Keratinocyte (primary cell): ENCODE data around the gene CASP8.

Experiments used
- EZH2 ChIP-seq: IDR thresholded peaks from one replicate; pipeline ENCODE4 v1.6.1; 2012; ENCODE audit warnings: inconsistent platforms, mild to moderate bottlenecking, low read length, moderate library complexity
- TF ChIP-seq, protein P1 (sequence below), 3 experiments: IDR thresholded peaks in 1 of 3; conservative IDR thresholded peaks in 1 of 3; optimal IDR thresholded peaks in 1 of 3; 2 replicates in 2 of 3; 3 replicates in 1 of 3; pipeline versions ENCODE3 to v1.5.1; 2011; ENCODE audit warnings: low read length in 3 of 3, mild to moderate bottlenecking in 3 of 3, moderate library complexity in 2 of 3, control low read depth in 1 of 3, inconsistent platforms in 1 of 3; ENCODE audit not compliant: insufficient read depth in 2 of 3; ENCODE audit errors: extremely low read depth in 1 of 3

DNA sequence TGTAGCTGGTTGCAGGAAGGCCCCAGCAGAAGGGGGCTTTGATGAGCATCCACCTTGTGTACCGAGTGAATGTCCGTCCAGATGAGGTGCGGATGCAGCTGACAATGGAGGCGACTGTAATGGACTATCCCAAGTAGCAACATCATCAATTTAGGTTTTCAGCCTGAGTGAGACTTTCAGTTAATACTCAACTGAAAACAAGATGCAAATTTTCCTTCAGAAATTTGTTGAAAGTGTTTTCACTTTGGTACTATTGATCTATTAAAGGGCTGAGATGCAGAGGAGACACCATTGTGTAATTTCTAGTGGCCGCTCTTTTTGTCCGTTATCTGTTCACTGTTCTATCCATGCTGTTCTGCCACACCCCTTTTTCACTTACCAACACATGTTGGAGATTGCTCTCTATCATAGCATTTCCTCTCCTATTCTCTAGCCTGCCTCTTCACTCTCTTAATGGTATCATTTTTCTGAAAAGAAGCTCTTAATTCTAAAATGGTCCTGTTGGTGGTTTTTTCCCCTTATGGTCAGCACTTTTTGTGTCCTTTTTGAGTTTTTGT, 12.0 kb upstream of the CASP8 start:
- TF ChIP-seq, protein P1, sequence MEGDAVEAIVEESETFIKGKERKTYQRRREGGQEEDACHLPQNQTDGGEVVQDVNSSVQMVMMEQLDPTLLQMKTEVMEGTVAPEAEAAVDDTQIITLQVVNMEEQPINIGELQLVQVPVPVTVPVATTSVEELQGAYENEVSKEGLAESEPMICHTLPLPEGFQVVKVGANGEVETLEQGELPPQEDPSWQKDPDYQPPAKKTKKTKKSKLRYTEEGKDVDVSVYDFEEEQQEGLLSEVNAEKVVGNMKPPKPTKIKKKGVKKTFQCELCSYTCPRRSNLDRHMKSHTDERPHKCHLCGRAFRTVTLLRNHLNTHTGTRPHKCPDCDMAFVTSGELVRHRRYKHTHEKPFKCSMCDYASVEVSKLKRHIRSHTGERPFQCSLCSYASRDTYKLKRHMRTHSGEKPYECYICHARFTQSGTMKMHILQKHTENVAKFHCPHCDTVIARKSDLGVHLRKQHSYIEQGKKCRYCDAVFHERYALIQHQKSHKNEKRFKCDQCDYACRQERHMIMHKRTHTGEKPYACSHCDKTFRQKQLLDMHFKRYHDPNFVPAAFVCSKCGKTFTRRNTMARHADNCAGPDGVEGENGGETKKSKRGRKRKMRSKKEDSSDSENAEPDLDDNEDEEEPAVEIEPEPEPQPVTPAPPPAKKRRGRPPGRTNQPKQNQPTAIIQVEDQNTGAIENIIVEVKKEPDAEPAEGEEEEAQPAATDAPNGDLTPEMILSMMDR (optimal IDR thresholded peaks at IDR 0.05 in 1 of 3, IDR thresholded peaks at IDR 0.05 in 1 of 3, conservative IDR thresholded peaks at IDR 0.05 in 1 of 3; ENCODE audit: extremely low read depth in 1 of 3, insufficient read depth in 2 of 3, low read length in 3 of 3) = no peak
- TF ChIP-seq EZH2 = no peak
